Left lung (tissue), 10 donors: ENCODE results near the gene FASTKD1. TPM values are rescaled to one million over a fixed set of nuclear protein-coding genes. Genes with fewer than 3 reads are reported as not detected.

Experiments used
- ATAC-seq: fragments of 200-7000 bp; cut with Tn5 transposase; one replicate; pipeline ENCODE4 v1.9.1; 2020; ENCODE audit warnings: moderate library complexity
- DNase-seq, 4 donors: peaks; one replicate each; pipeline ENCODE4 v3.0.0-alpha.2; 2013 to 2020
- H3K27ac ChIP-seq, 2 donors: fragments of 200-600 bp; sonication (generic) in 1 of 2; one replicate each; pipeline versions ENCODE4 v1.5.0 to v1.8.0; 2020 to 2021
- H3K27me3 ChIP-seq, 2 donors: fragments of 200-600 bp; sonication (generic) in 1 of 2; one replicate each; pipeline versions ENCODE4 v1.5.0 to v1.8.0; 2020 to 2021
- H3K36me3 ChIP-seq, 2 donors: fragments of 200-600 bp; sonication (generic) in 1 of 2; one replicate each; pipeline versions ENCODE4 v1.5.0 to v1.8.0; 2020 to 2021
- H3K4me1 ChIP-seq, 2 donors: fragments of 200-600 bp; one replicate each; pipeline ENCODE4 v1.8.0; 2021
- H3K4me3 ChIP-seq, 2 donors: fragments of 200-600 bp; sonication (generic) in 1 of 2; one replicate each; pipeline versions ENCODE4 v1.5.0 to v1.8.0; 2020 to 2021; ENCODE audit warnings: mild to moderate bottlenecking in 1 of 2
- H3K9me3 ChIP-seq, 2 donors: fragments of 200-600 bp; sonication (generic) in 1 of 2; one replicate each; pipeline versions ENCODE4 v1.5.0 to v1.8.0; 2020 to 2021
- CTCF ChIP-seq, 2 donors: fragments of 200-600 bp; sonication (generic) in 1 of 2; IDR thresholded peaks; one replicate each; pipeline versions ENCODE4 v1.5.0 to v1.8.0; 2021; ENCODE audit warnings: antibody characterized with exemption in 2 of 2
- intact Hi-C, 2 donors: fragments of 100-400 bp; cut with DNase I; formaldehyde crosslinking; loops; one replicate each; pipeline versions ENCODE4 v1.11.2 to v1.14.2; 2022
- polyA plus RNA-seq, 6 donors: library from polyadenylated mRNA; unstranded; fragments of 120-200 nt; gene quantifications; one replicate each; pipeline ENCODE4 v1.2.1, GENCODE V29; 2013; ENCODE audit not compliant: insufficient read length in 6 of 6
- total RNA-seq, 2 donors: library from RNA; stranded (reverse); fragmentation: NEBNext Ultra II Directional; extraction: Animal tissue kit (Norgen Biotek cat#: 25700); gene quantifications; one replicate each; pipeline ENCODE4 v1.2.1, GENCODE V29; 2021
- donor health status: DM: no; HTN: yes; CAD: no.
- donor health status: DM: no; HTN: no; CAD: no.

FASTKD1 gene
- total and polyA plus RNA-seq, 8 donors = 29.3 to 47.6 (median 40.1) TPM

GRCh38 chr2:169511818-169512217 is 61.8 kb downstream of the FASTKD1 start:
- TF ChIP-seq CTCF (IDR thresholded peaks at IDR 0.05) = no peak
- Histone ChIP-seq H3K4me3 (no peak overlapping the region), H3K27ac (no peak overlapping the region), H3K4me1 (no peaks in the 10 kb centered on the region), H3K36me3 (no peaks in the 10 kb centered on the region), H3K9me3 (no peaks in the 10 kb centered on the region), H3K27me3 (no peaks in the 10 kb centered on the region)
- ATAC-seq (no peak), DNase-seq (no peak)
- intact Hi-C loops = no loop called here

GRCh38 chr2:169510496-169510895 is 63.2 kb downstream of the FASTKD1 start:
- Histone ChIP-seq H3K4me1 (no peaks in the 10 kb centered on the region), H3K9me3 (no peaks in the 10 kb centered on the region), H3K36me3 (no peaks in the 10 kb centered on the region), H3K4me3 (no peak overlapping the region), H3K27me3 (no peaks in the 10 kb centered on the region), H3K27ac (no peak overlapping the region)
- ATAC-seq (no peak), DNase-seq (no peak)
- intact Hi-C loops = no loop called here
- no peak for TF ChIP-seq CTCF (IDR thresholded peaks at IDR 0.05)

- Histone ChIP-seq H3K27me3 (no peaks in the 10 kb centered on the region), H3K4me1 (no peaks in the 10 kb centered on the region), H3K9me3 (no peaks in the 10 kb centered on the region), H3K4me3 (no peak overlapping the region), H3K27ac (peak overlapping the region in 1 of 2 donors; percentile 37), H3K36me3 (peaks cover 0 to 3% of the 10 kb centered on the region in 2 donors)
- no peak for DNase-seq
- intact Hi-C loops = no loop called here
- TF ChIP-seq CTCF (IDR thresholded peaks at IDR 0.05) = no peak
- no peak for ATAC-seq
Observed at GRCh38 chr2:169509955-169510354, 63.7 kb downstream of the FASTKD1 start.

GRCh38 chr2:169509298-169509885 is 64.3 kb downstream of the FASTKD1 start, which contains the start of gene KLHL41:
TSS of gene KLHL41 (plus strand) at chr2:169509702. CDS start at chr2:169509779, 77 bp downstream.
- H3K4me3 ChIP-seq = no peak within 1 kb of the TSS
- no peaks in the 10 kb centered on the region for H3K27me3 ChIP-seq
- H3K9me3 ChIP-seq = no peaks in the 10 kb centered on the region
- peak in 1 of 4 donors; percentile 6 for DNase-seq
- H3K27ac ChIP-seq = peak within 1 kb of the TSS; percentile 28 to 37
- TF ChIP-seq CTCF (IDR thresholded peaks at IDR 0.05) = no peak
- peak; percentile 28 for ATAC-seq
- intact Hi-C loops = no loop called here
- peaks cover 0 to 9% of the 10 kb centered on the region in 2 donors for H3K36me3 ChIP-seq
- H3K4me1 ChIP-seq = no peaks in the 10 kb centered on the region

GRCh38 chr2:169507698-169508097 is 66.0 kb downstream of the FASTKD1 start:
- intact Hi-C loops = no loop called here
- no peak for DNase-seq
- no peak for TF ChIP-seq CTCF (IDR thresholded peaks at IDR 0.05)
- no peak overlapping the region for H3K4me3 ChIP-seq
- no peaks in the 10 kb centered on the region for H3K9me3 ChIP-seq
- no peaks in the 10 kb centered on the region for H3K4me1 ChIP-seq
- peak overlapping the region; percentile 39 to 58 for H3K27ac ChIP-seq
- peaks cover 0 to 9% of the 10 kb centered on the region in 2 donors for H3K36me3 ChIP-seq
- ATAC-seq = peak; percentile 62
- H3K27me3 ChIP-seq = no peaks in the 10 kb centered on the region
